ENCODE measurements around the gene PPP1R3A. TPM values are rescaled to one million over a fixed set of nuclear protein-coding genes. Genes with fewer than 3 reads are reported as not detected.

The PPP1R3A gene
- total RNA-seq, 2 donors from 2014 or later, result not detected

DNA sequence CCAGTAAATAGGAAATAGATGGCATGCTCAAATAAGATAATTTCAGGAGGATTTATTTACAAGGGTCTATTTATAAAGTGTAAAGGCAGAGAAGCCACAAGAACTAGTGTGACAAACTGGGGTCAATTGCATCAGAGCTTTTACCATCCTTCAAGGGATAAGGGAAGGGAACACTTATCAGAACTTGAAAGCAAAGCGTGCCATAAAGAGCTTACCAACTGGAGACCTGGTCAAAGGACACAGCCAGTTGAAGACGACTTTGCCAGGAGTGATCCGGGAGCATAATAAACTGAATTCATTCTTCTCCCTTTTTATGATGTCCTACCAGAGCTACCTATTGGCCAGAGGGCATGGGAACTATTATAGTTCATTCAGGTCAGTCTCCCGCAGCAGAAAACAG is 3.2 kb upstream of the PPP1R3A start:
- H3K9me3 ChIP-seq (ENCODE audit: control insufficient read depth, low read length), result no peaks in the 10 kb centered on the region
- no peak overlapping the region for H3K4me3 ChIP-seq (ENCODE audit: low read length)
- Mint-ChIP-seq H3K4me3 (no peak overlapping the region), H3K4me1 (no peaks in the 10 kb centered on the region), H3K9me3 (no peaks in the 10 kb centered on the region), H3K27me3 (ENCODE audit: insufficient read depth) (no peaks in the 10 kb centered on the region), H3K36me3 (ENCODE audit: low read depth) (no peaks in the 10 kb centered on the region), H3K27ac (no peak overlapping the region)
- DNase-seq, result no peak
- H3K4me1 ChIP-seq (ENCODE audit: control insufficient read depth, insufficient read depth, low read length), result no peaks in the 10 kb centered on the region
- 89% methylated on average over 4 of the region's 4 CpGs; no CpG with 5 or more reads in 1 of the 2 experiments for WGBS, 2 experiments (ENCODE audit: insufficient coverage in 1 of 2, insufficient read length in 1 of 2)
- no peak overlapping the region for H3K27ac ChIP-seq (ENCODE audit: low read depth, low read length)
- TF ChIP-seq, protein P1, sequence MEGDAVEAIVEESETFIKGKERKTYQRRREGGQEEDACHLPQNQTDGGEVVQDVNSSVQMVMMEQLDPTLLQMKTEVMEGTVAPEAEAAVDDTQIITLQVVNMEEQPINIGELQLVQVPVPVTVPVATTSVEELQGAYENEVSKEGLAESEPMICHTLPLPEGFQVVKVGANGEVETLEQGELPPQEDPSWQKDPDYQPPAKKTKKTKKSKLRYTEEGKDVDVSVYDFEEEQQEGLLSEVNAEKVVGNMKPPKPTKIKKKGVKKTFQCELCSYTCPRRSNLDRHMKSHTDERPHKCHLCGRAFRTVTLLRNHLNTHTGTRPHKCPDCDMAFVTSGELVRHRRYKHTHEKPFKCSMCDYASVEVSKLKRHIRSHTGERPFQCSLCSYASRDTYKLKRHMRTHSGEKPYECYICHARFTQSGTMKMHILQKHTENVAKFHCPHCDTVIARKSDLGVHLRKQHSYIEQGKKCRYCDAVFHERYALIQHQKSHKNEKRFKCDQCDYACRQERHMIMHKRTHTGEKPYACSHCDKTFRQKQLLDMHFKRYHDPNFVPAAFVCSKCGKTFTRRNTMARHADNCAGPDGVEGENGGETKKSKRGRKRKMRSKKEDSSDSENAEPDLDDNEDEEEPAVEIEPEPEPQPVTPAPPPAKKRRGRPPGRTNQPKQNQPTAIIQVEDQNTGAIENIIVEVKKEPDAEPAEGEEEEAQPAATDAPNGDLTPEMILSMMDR (conservative IDR thresholded peaks at IDR 0.05), result no peak
- H3K27me3 ChIP-seq (ENCODE audit: control insufficient read depth, insufficient read depth, low read length, poor library complexity, severe bottlenecking), result no peaks in the 10 kb centered on the region
- no peaks in the 10 kb centered on the region for H3K36me3 ChIP-seq (ENCODE audit: control insufficient read depth, insufficient read depth, low read length)
- H3K9ac ChIP-seq (ENCODE audit: extremely low read depth, low read length, poor library complexity, severe bottlenecking), result no peak overlapping the region

DNA sequence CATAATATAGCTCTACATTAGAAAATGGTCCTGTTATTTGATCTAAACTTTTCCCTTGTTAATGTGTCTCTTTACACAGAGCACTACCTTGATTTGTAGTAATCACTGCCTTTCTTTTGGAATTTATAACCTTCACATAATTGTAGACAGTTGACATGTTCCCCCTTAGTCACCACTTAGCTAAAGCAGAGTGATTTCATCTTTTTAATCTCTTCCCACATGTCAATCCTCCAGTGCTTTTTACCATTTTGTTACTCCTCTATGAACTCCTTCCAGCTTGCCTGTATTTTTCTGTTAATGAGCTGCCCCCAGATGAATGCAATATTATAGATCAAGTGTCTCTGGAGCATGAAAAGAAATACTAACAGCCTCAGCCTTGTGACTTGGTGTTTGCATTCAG is 2.6 kb upstream of the PPP1R3A start:
- Histone ChIP-seq H3K9ac (ENCODE audit: extremely low read depth, low read length, poor library complexity, severe bottlenecking) (no peak overlapping the region), H3K27me3 (ENCODE audit: control insufficient read depth, insufficient read depth, low read length, poor library complexity, severe bottlenecking) (no peaks in the 10 kb centered on the region), H3K9me3 (ENCODE audit: control insufficient read depth, low read length) (no peaks in the 10 kb centered on the region), H3K4me3 (ENCODE audit: low read length) (no peak overlapping the region), H3K27ac (ENCODE audit: low read depth, low read length) (no peak overlapping the region), H3K4me1 (ENCODE audit: control insufficient read depth, insufficient read depth, low read length) (no peaks in the 10 kb centered on the region), H3K36me3 (ENCODE audit: control insufficient read depth, insufficient read depth, low read length) (no peaks in the 10 kb centered on the region)
- TF ChIP-seq, protein P1 (conservative IDR thresholded peaks at IDR 0.05), result no peak
- H3K4me1 Mint-ChIP-seq, result no peaks in the 10 kb centered on the region
- no peaks in the 10 kb centered on the region for H3K36me3 Mint-ChIP-seq (ENCODE audit: low read depth)
- no peaks in the 10 kb centered on the region for H3K9me3 Mint-ChIP-seq
- no peak overlapping the region for H3K4me3 Mint-ChIP-seq
- H3K27ac Mint-ChIP-seq, result no peak overlapping the region
- no peak for DNase-seq
- H3K27me3 Mint-ChIP-seq (ENCODE audit: insufficient read depth), result no peaks in the 10 kb centered on the region

DNA sequence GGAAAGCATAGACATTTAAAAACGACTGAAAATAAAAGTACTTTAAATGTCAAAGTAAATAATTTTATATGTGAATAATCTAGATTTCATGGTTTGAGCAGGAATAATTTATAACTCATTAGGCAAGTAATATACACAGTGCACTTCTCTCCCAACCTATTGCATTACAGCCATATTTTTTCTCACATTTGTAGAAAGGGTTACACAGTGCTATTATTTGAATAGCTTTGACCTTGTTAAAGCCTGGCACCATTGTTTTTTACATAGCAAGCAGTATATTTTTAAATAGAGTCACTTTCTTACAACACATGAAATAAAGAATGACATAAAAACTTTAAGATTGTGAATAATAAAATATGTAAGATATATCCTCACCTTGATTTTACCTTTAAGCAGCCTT is 969 bp downstream of the PPP1R3A start:
- no peak for DNase-seq
- no peaks in the 10 kb centered on the region for H3K9me3 Mint-ChIP-seq
- Histone ChIP-seq H3K27ac (ENCODE audit: low read depth, low read length) (no peak overlapping the region), H3K9me3 (ENCODE audit: control insufficient read depth, low read length) (no peaks in the 10 kb centered on the region), H3K4me3 (ENCODE audit: low read length) (no peak overlapping the region), H3K9ac (ENCODE audit: extremely low read depth, low read length, poor library complexity, severe bottlenecking) (no peak overlapping the region), H3K27me3 (ENCODE audit: control insufficient read depth, insufficient read depth, low read length, poor library complexity, severe bottlenecking) (no peaks in the 10 kb centered on the region), H3K4me1 (ENCODE audit: control insufficient read depth, insufficient read depth, low read length) (no peaks in the 10 kb centered on the region), H3K36me3 (ENCODE audit: control insufficient read depth, insufficient read depth, low read length) (no peaks in the 10 kb centered on the region)
- no peaks in the 10 kb centered on the region for H3K36me3 Mint-ChIP-seq (ENCODE audit: low read depth)
- TF ChIP-seq, protein P1 (conservative IDR thresholded peaks at IDR 0.05), result no peak
- no peak overlapping the region for H3K27ac Mint-ChIP-seq
- no CpG with 5 or more reads among the region's 1 CpG for WGBS, 2 experiments (ENCODE audit: insufficient coverage in 1 of 2, insufficient read length in 1 of 2)
- H3K4me1 Mint-ChIP-seq, result no peaks in the 10 kb centered on the region
- no peaks in the 10 kb centered on the region for H3K27me3 Mint-ChIP-seq (ENCODE audit: insufficient read depth)
- no peak overlapping the region for H3K4me3 Mint-ChIP-seq
